ENCODE measurements around the gene SLC2A8. TPM values are rescaled to one million over a fixed set of nuclear protein-coding genes. Genes with fewer than 3 reads are reported as not detected.
A peak's percentile ranks its signal among the peaks of the same experiment; 100 is the strongest.

SLC2A8 gene
- total and polyA plus RNA-seq, 2 donors (not counting 1 experiment from before 2014, with no cell fraction given) = 8.3 to 14.2 TPM

DNA sequence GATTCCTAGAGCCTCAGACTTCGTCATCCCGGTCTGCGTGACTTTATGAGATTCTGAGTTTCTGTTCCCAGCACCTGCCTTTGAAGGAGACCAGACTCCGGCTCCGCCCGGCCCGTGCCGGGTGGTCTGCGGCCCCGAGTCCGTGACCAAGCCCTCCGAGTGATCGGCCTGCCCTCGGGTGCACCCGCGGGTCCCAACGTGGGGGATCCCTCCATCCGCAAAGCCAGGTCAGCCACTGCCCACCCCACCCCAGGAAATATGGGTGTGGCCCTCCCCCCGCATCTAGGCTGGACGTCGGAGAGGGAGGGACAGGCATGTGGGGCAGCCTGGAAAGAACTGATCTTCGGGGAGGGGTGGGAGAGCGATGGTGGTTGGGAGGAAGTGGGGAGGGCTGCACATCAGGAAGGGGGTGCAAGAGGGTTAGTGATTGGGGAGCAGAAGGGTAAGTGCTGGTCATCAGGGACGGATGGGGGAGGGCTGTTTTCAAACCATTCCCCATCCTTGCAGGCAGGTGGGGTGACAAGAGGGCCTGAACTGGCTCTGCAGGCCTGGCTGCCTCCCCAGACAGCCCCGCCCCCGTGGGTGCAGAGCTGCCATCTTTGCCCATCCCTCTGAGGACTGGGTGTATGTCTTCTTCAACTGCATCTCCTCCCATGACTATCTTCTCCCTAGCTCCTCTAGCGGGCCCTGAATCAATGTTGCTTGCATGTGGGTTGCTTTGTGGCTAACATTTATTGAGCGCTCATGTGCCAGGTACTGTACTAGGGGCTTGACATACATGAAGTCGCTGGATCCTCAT is 55.1 kb downstream of the SLC2A8 start:
- H3K27ac ChIP-seq (ENCODE audit: low read length in 2 of 2) = peak overlapping the region; percentile 84 to 85
- Mint-ChIP-seq H3K27ac (peak overlapping the region; percentile 98), H3K27me3 (no peaks in the 10 kb centered on the region), H3K4me1 (peaks cover 57% of the 10 kb centered on the region), H3K9me3 (ENCODE audit: insufficient read depth) (no peaks in the 10 kb centered on the region), H3K4me3 (peak overlapping the region; percentile 97)
- peak overlapping the region; percentile 73 to 92 (median 82) for H3K4me3 ChIP-seq (ENCODE audit: control extremely low read depth in 1 of 5, extremely low read depth in 1 of 5, insufficient read depth in 1 of 5, low read depth in 2 of 5, low read length in 4 of 5)
- peak; percentile 50 for DNase-seq
- H3K9me3 ChIP-seq (ENCODE audit: control extremely low read depth in 1 of 3, control insufficient read depth in 2 of 3, insufficient read depth in 1 of 3, low read length in 2 of 3) = no peaks in the 10 kb centered on the region
- no peak for ATAC-seq (ENCODE audit: low read depth)
- peaks cover 21% of the 10 kb centered on the region for H3K79me2 ChIP-seq (ENCODE audit: control insufficient read depth, insufficient read depth, low read length)
- peaks cover 32% of the 10 kb centered on the region for H4K20me1 ChIP-seq (ENCODE audit: control insufficient read depth, insufficient read depth, low read length, poor library complexity, severe bottlenecking)
- H3K4me2 ChIP-seq (replicated peaks; ENCODE audit: low read depth, low read length, poor library complexity, severe bottlenecking) = peak overlapping the region; percentile 95
- ChIA-PET CTCF (interaction anchor here (1.5 to 1.6 kb wide), 2 partner anchors 55 to 237 kb away, joined by 4 to 5 read pairs; partner anchors contain the start of gene SLC2A8), POLR2A (interaction anchor here (0.7 to 2.8 kb wide), 7 partner anchors 28 to 333 kb away, joined by 3 to 21 read pairs (median 4); partner anchors contain the start of genes CDK9, SLC2A8 and ZNF79)
- WGBS (ENCODE audit: insufficient coverage) = 9% methylated on average over 23 of the region's 29 CpGs
- intact Hi-C loops (cut with micrococcal nuclease) = loop anchor here (1.0 to 10.0 kb wide), 8 partner anchors 28 to 823 kb away; partner anchors contain the start of genes GOLGA2, NAIF1, PTRH1 and SLC25A25
- peaks cover 28 to 47% of the 10 kb centered on the region in 2 donors for H3K4me1 ChIP-seq (ENCODE audit: control insufficient read depth in 2 of 2, insufficient read depth in 2 of 2, low read length in 2 of 2)
- H2AFZ ChIP-seq (ENCODE audit: insufficient read depth, low read depth, low read length, poor library complexity, severe bottlenecking) = peak overlapping the region; percentile 96
- H3K36me3 ChIP-seq (replicated peaks in 1 of 2; ENCODE audit: control extremely low read depth in 1 of 2, control insufficient read depth in 1 of 2, extremely low read depth in 1 of 2, insufficient read depth in 2 of 2, low read length in 1 of 2) = peaks cover 0 to 44% of the 10 kb centered on the region in 2 experiments
- TF ChIP-seq, protein P1, sequence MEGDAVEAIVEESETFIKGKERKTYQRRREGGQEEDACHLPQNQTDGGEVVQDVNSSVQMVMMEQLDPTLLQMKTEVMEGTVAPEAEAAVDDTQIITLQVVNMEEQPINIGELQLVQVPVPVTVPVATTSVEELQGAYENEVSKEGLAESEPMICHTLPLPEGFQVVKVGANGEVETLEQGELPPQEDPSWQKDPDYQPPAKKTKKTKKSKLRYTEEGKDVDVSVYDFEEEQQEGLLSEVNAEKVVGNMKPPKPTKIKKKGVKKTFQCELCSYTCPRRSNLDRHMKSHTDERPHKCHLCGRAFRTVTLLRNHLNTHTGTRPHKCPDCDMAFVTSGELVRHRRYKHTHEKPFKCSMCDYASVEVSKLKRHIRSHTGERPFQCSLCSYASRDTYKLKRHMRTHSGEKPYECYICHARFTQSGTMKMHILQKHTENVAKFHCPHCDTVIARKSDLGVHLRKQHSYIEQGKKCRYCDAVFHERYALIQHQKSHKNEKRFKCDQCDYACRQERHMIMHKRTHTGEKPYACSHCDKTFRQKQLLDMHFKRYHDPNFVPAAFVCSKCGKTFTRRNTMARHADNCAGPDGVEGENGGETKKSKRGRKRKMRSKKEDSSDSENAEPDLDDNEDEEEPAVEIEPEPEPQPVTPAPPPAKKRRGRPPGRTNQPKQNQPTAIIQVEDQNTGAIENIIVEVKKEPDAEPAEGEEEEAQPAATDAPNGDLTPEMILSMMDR (IDR thresholded peaks at IDR 0.05) = no peak
- no peak for TF ChIP-seq EZH2 (IDR thresholded peaks at IDR 0.05; ENCODE audit: borderline replicate concordance, insufficient read depth, low read depth, low read length, poor library complexity, severe bottlenecking)
- no peaks in the 10 kb centered on the region for H3K27me3 ChIP-seq (replicated peaks in 1 of 4; ENCODE audit: control extremely low read depth in 1 of 4, control insufficient read depth in 3 of 4, insufficient read depth in 4 of 4, low read length in 3 of 4)
- peak overlapping the region; percentile 80 for H3K9ac ChIP-seq (ENCODE audit: low read length)

DNA sequence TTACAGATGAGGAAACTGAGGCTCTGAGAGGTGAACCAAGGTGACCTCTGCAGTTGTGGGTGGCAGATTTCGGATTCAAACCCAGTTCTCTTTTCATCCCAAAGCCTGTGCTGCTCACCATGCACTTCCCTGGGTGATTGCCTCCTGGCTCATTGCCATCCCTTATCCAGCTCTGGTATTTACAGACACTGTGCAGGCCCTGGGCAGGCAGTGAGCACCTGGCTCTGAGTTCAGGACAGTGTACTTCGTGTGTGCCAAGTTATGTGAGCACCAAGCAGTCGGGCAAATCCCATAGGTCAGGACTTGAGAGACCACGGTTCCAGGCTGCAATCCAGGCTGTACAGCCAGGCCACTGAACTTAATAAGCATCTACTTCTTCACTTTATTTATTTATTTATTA is 55.7 kb downstream of the SLC2A8 start:
- H3K27ac Mint-ChIP-seq = peak overlapping the region; percentile 59
- no peak for DNase-seq
- 100% methylated on average over 3 of the region's 4 CpGs for WGBS (ENCODE audit: insufficient coverage)
- no peak overlapping the region for H3K4me3 ChIP-seq (ENCODE audit: control extremely low read depth in 1 of 5, extremely low read depth in 1 of 5, insufficient read depth in 1 of 5, low read depth in 2 of 5, low read length in 4 of 5)
- H2AFZ ChIP-seq (ENCODE audit: insufficient read depth, low read depth, low read length, poor library complexity, severe bottlenecking) = no peak overlapping the region
- H3K9me3 ChIP-seq (ENCODE audit: control extremely low read depth in 1 of 3, control insufficient read depth in 2 of 3, insufficient read depth in 1 of 3, low read length in 2 of 3) = no peaks in the 10 kb centered on the region
- no peak for TF ChIP-seq EZH2 (IDR thresholded peaks at IDR 0.05; ENCODE audit: borderline replicate concordance, insufficient read depth, low read depth, low read length, poor library complexity, severe bottlenecking)
- TF ChIP-seq, protein P1 (IDR thresholded peaks at IDR 0.05) = no peak
- peaks cover 56% of the 10 kb centered on the region for H3K4me1 Mint-ChIP-seq
- CTCF ChIA-PET = no interaction called here
- no peaks in the 10 kb centered on the region for H3K27me3 ChIP-seq (replicated peaks in 1 of 4; ENCODE audit: control extremely low read depth in 1 of 4, control insufficient read depth in 3 of 4, insufficient read depth in 4 of 4, low read length in 3 of 4)
- H3K4me1 ChIP-seq (ENCODE audit: control insufficient read depth in 2 of 2, insufficient read depth in 2 of 2, low read length in 2 of 2) = peaks cover 28 to 47% of the 10 kb centered on the region in 2 donors
- H3K4me2 ChIP-seq (replicated peaks; ENCODE audit: low read depth, low read length, poor library complexity, severe bottlenecking) = peak overlapping the region; percentile 95
- no peak overlapping the region for H3K9ac ChIP-seq (ENCODE audit: low read length)
- peaks cover 0 to 44% of the 10 kb centered on the region in 2 experiments for H3K36me3 ChIP-seq (replicated peaks in 1 of 2; ENCODE audit: control extremely low read depth in 1 of 2, control insufficient read depth in 1 of 2, extremely low read depth in 1 of 2, insufficient read depth in 2 of 2, low read length in 1 of 2)
- POLR2A ChIA-PET = no interaction called here
- peaks cover 30% of the 10 kb centered on the region for H4K20me1 ChIP-seq (ENCODE audit: control insufficient read depth, insufficient read depth, low read length, poor library complexity, severe bottlenecking)
- no peak overlapping the region for H3K27ac ChIP-seq (ENCODE audit: low read length in 2 of 2)
- H3K27me3 Mint-ChIP-seq = no peaks in the 10 kb centered on the region
- peaks cover 21% of the 10 kb centered on the region for H3K79me2 ChIP-seq (ENCODE audit: control insufficient read depth, insufficient read depth, low read length)
- H3K9me3 Mint-ChIP-seq (ENCODE audit: insufficient read depth) = no peaks in the 10 kb centered on the region
- ATAC-seq (ENCODE audit: low read depth) = no peak
- intact Hi-C loops (cut with micrococcal nuclease) = loop anchor here (5.0 to 10.0 kb wide), 3 partner anchors 265 to 822 kb away; partner anchors contain the start of genes GOLGA2, NAIF1, PTRH1 and SLC25A25
- H3K4me3 Mint-ChIP-seq = peak overlapping the region; percentile 97
